ENCODE results near the gene JARID2.
A peak's percentile ranks its signal among the peaks of the same experiment; 100 is the strongest.

JARID2 gene

GRCh38 chr6:15389765-15390723 is 144.2 kb downstream of the JARID2 start:
- no peak overlapping the region for H3K4me3 ChIP-seq (ENCODE audit: low read depth, low read length)
- DNase-seq (ENCODE audit: low read depth) = peak; percentile 73
- TF ChIP-seq CTCF (IDR thresholded peaks at IDR 0.05; ENCODE audit: low read depth, low read length) = peak; percentile 58
- TF ChIP-seq MYC (IDR thresholded peaks at IDR 0.05; ENCODE audit: low read depth, low read length) = no peak
- TF ChIP-seq MAX (IDR thresholded peaks at IDR 0.05; ENCODE audit: low read depth, low read length) = 0 out of 2 replicates have a peak, but pooled peaks have one; percentile 13
- no peak for TF ChIP-seq POLR2A (IDR thresholded peaks at IDR 0.05; ENCODE audit: extremely low read depth, insufficient read length)

- DNase-seq (ENCODE audit: low read depth) = no peak
- H3K4me3 ChIP-seq (ENCODE audit: low read depth, low read length) = no peak overlapping the region
- TF ChIP-seq CTCF (IDR thresholded peaks at IDR 0.05; ENCODE audit: low read depth, low read length) (no peak), MAX (IDR thresholded peaks at IDR 0.05; ENCODE audit: low read depth, low read length) (no peak), MYC (IDR thresholded peaks at IDR 0.05; ENCODE audit: low read depth, low read length) (no peak)
Observed at GRCh38 chr6:15391500-15391899, 145.6 kb downstream of the JARID2 start.

GRCh38 chr6:15392182-15392581 is 146.3 kb downstream of the JARID2 start:
- no peak overlapping the region for H3K4me3 ChIP-seq (ENCODE audit: low read depth, low read length)
- TF ChIP-seq CTCF (IDR thresholded peaks at IDR 0.05; ENCODE audit: low read depth, low read length) = no peak
- no peak for TF ChIP-seq MYC (IDR thresholded peaks at IDR 0.05; ENCODE audit: low read depth, low read length)
- no peak for TF ChIP-seq POLR2A (IDR thresholded peaks at IDR 0.05; ENCODE audit: extremely low read depth, insufficient read length)
- no peak for TF ChIP-seq MAX (IDR thresholded peaks at IDR 0.05; ENCODE audit: low read depth, low read length)
- no peak for DNase-seq (ENCODE audit: low read depth)

- no peak overlapping the region for H3K4me3 ChIP-seq (ENCODE audit: low read depth, low read length)
- DNase-seq (ENCODE audit: low read depth) = no peak
- no peak for TF ChIP-seq POLR2A (IDR thresholded peaks at IDR 0.05; ENCODE audit: extremely low read depth, insufficient read length)
- TF ChIP-seq MYC (IDR thresholded peaks at IDR 0.05; ENCODE audit: low read depth, low read length) = no peak
- no peak for TF ChIP-seq MAX (IDR thresholded peaks at IDR 0.05; ENCODE audit: low read depth, low read length)
Observed at GRCh38 chr6:15393605-15394004, 147.7 kb downstream of the JARID2 start.

- TF ChIP-seq MAX (IDR thresholded peaks at IDR 0.05; ENCODE audit: low read depth, low read length) = no peak
- no peak for TF ChIP-seq POLR2A (IDR thresholded peaks at IDR 0.05; ENCODE audit: extremely low read depth, insufficient read length)
- no peak for TF ChIP-seq MYC (IDR thresholded peaks at IDR 0.05; ENCODE audit: low read depth, low read length)
- H3K4me3 ChIP-seq (ENCODE audit: low read depth, low read length) = no peak overlapping the region
- no peak for DNase-seq (ENCODE audit: low read depth)
Observed at GRCh38 chr6:15395087-15395486, 149.2 kb downstream of the JARID2 start.

GRCh38 chr6:15396808-15397207 is 150.9 kb downstream of the JARID2 start:
- TF ChIP-seq CTCF (IDR thresholded peaks at IDR 0.05; ENCODE audit: low read depth, low read length) (no peak), MYC (IDR thresholded peaks at IDR 0.05; ENCODE audit: low read depth, low read length) (no peak), MAX (IDR thresholded peaks at IDR 0.05; ENCODE audit: low read depth, low read length) (no peak), POLR2A (IDR thresholded peaks at IDR 0.05; ENCODE audit: extremely low read depth, insufficient read length) (no peak)
- DNase-seq (ENCODE audit: low read depth) = no peak
- H3K4me3 ChIP-seq (ENCODE audit: low read depth, low read length) = no peak overlapping the region

Measured in NB4 (cell line).